Aortic smooth muscle cell (primary cell): ENCODE results near the gene PPME1. TPM values are rescaled to one million over a fixed set of nuclear protein-coding genes. Genes with fewer than 3 reads are reported as not detected.

ENCODE experiments used
- total RNA-seq: library from RNA; depleted of rRNA; stranded (reverse); fragments of >200 nt; gene quantifications from 2 replicates; pipeline ENCODE4 v1.2.3, GENCODE V29; 2014

PPME1 gene
- 20.2 and 27.9 TPM in 2 replicates for total RNA-seq

GRCh38 chr11:74170694-74171629 is at the start of gene PPME1, which contains the start of gene C2CD3:
Gene PPME1, plus strand, starts transcription at chr11:74171289. Its CDS starts 133 bp downstream, at chr11:74171422.
Gene C2CD3, minus strand, starts transcription at chr11:74171002. Its CDS starts 210 bp downstream, at chr11:74170792.

Other genes starting within 250 kb of the PPME1 start
- gene DNAJB13, start 220.3 kb upstream of the PPME1 start, total RNA-seq: not detected in 2 replicates
- 0.40 and 0.44 TPM in 2 replicates for gene UCP2, start 188.4 kb upstream of the PPME1 start, total RNA-seq
- gene UCP3, start 162.2 kb upstream of the PPME1 start, total RNA-seq: 0.26 and 0.44 TPM in 2 replicates
- gene C2CD3, start 287 bp upstream of the PPME1 start, total RNA-seq: 5.9 and 7.0 TPM in 2 replicates
- 3.6 and 10.6 TPM in 2 replicates for gene P4HA3, start 140.4 kb downstream of the PPME1 start, total RNA-seq
- gene PGM2L1, start 227.1 kb downstream of the PPME1 start, total RNA-seq: 4.5 and 7.0 TPM in 2 replicates